ENCODE measurements around the gene RCSD1.

- TF ChIP-seq CTCF (IDR thresholded peaks at IDR 0.05) (no peak), POLR2A (IDR thresholded peaks at IDR 0.05) (no peak)
Measured at GRCh38 chr1:167690053-167690452, 60.0 kb downstream of the RCSD1 start.

All from prostate gland (tissue), 2 donors.